Erythroblast (primary cell): ENCODE measurements around the gene SCNN1B.

Experiments used
- DNase-seq, 2 experiments: peaks; one replicate each; lab custom pipeline; 2025; lab: John Stamatoyannopoulos, UW
- GATA1 ChIP-seq: IDR thresholded peaks from 2 replicates; pipeline ENCODE4 v1.6.1; 2011; ENCODE audit warnings: low read depth, mild to moderate bottlenecking, control low read depth, low read length, moderate library complexity
- POLR2A ChIP-seq: IDR thresholded peaks from 2 replicates; pipeline ENCODE4 v1.6.1; 2011; ENCODE audit warnings: mild to moderate bottlenecking, low read length

Gene SCNN1B

GRCh38 chr16:23321206-23321875 lies 19.2 kb downstream of the SCNN1B start:
- DNase-seq: no peak
- TF ChIP-seq GATA1: no peak
- TF ChIP-seq POLR2A: no peak

DNA sequence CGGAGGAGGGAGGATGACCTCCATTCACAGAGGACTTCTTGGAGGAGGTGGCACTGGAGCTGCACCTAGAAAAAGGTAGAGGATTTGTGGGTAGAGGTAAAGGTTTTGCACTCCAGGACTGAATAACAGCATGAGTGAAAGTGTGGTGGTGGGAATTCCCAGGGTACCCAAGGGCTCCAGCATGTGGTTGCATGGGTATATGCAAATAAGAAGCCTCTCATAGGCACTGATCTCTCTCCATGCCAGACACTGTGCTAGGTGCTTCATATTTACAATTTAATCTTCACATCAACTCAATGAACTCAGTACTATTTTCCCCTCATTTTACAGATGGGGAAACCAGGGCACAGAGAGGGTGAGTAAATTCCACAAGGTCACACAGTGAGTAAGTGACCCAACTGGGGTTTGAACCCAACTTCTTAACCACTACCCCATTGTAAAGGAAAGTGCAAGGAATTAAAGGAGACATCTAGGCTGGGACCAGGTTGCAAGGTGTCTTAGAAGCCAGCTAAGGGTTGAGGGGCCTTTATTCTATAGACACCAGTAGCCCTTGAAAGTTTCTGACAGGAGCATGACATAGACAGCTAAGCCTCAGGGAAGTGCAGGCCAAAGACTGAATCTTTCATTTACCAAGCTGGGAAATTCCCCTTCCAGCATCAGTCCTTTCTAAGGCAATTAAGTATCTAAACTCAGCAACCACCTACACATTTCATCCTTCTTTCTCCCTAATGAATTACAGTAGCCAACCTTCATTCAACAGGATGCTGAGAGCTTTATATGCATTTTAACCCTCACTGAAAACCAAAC lies 21.3 kb downstream of the SCNN1B start:
- no peak for DNase-seq
- TF ChIP-seq GATA1: no peak
- TF ChIP-seq POLR2A: no peak

DNA sequence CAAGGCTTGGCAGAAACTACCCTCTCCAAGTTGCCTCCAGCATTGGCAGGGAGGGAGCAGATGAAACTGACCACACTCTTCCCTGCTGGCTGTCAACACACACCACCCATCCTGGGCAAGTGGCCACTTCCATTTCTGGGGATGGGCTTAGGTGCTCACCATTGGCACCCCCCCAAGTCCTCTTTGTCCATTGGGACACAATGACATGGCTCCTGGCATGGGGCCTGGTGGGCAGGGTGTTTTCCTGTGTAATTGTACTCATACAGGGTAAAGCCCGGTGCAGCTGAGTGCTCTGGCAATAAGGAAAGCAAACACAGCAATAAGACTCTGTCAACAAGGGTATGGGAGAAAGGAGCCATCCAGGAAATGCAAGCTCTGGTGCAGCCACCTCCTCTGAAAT lies 22.6 kb downstream of the SCNN1B start:
- no peak for TF ChIP-seq GATA1
- TF ChIP-seq POLR2A: no peak

GRCh38 chr16:23327836-23328235 lies 25.7 kb downstream of the SCNN1B start:
- TF ChIP-seq GATA1: no peak
- TF ChIP-seq POLR2A: no peak
- no peak for DNase-seq

More for the DNA sequence above, 22.6 kb downstream of the SCNN1B start:
- no peak for DNase-seq

DNA sequence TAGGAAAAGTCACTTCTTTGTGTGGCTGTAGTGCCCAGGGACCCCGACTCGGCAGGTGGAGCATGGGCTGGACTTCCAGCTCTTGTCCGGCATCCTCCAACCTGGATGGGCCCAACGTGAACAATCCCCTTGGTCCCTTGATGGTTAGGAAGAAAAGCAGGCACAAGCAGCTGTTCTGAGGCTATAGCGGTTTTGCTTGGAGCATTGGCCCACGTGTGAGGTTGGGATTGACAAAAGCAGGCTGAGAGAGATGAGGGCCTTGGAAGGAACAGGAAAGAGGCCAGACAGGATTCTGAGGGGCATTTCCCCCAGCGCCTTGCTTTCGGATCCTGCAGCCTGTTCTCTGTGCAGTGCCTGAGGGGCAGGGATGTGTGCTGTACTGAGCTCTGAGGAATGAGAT lies 28.1 kb downstream of the SCNN1B start:
- no peak for TF ChIP-seq POLR2A
- no peak for TF ChIP-seq GATA1
- DNase-seq: no peak

DNA sequence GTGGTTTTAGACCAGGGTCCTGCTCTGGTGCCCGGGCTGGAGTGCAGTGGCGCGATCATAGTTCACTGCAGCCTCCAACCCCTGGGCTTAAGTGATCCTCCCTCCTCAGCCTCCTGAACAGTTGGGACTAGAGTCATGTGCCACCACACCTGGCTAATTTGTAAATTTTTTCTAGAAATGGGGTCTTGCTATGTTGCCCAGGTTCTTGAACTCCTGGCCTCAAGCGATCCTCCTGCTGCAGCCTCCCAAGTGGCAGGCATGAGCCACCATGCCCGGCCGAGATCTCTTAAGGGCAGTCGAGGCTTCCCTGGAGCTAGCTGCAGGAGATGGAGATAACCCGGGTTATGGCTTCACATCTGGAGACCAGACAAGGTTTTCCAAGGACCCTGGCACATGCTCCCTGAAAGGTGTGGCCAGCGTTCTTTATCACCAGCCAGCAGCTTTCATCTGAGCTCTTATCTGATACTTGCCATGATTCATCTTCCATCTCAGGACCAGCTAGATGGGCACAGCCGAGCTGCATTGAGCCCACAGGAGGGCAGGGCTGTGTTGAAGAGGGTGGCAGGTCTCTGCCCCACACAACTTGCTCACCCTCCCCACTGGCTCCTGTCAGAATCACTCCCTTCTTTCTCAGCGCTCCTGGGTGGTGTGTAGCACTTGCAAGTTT lies 28.6 kb downstream of the SCNN1B start:
- DNase-seq: peak; percentile 55 to 85
- TF ChIP-seq GATA1 (no peak), POLR2A (no peak)

DNA sequence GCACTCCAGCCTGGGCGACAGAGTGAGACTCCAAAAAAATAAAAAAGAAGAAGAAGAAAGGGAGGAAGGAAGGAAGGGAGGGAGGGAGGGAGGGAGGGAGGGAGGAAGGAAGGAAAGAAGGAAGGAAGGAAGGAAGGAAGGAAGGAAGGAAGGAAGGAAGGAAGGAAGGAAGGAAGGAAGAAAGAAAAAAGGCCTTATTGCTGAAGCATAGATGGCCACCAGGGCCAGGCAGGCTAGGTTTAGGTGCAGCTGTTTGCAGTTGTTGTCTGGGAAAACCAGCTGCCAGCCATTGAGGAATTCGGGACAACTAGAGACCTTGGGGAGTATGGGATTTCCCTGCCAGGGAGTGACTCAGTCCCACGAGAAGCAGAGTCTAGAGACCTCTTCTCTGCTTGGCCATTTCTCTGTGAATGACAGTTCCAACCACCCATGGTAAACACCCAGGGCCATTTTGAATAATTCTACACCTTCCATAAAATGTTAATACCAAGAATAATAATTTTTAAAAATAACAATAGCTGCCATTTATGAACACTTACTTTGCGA lies 31.0 kb downstream of the SCNN1B start:
- DNase-seq: no peak
- TF ChIP-seq GATA1: no peak
- no peak for TF ChIP-seq POLR2A

DNA sequence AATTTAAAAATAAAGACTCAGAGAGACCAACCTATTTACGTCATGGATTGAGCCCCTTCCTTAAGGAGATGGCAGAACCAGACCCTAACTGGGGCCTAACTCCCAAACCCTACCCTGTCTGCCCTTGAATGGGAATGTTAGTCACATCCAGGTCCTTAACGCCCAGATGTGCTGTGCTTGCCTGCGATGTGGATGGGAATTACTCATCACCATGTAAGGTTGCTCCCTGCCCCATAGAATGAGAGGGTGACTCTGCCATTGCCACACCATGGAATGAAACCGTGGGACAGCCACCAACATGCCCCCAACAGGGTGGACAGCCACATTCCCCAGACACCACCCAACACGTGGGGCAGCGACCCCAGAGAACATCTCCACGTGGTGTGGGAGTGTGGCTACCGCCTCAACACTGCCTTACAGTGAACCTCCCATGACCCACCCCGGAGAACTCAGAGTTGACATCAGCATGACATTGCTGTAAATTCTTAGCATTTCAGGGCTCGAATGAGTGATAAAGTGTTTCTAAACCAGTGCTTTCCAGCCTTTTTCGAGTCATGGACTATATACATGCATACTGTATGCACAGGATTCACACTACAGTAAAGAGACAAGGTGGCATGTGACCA lies 31.8 kb downstream of the SCNN1B start:
- TF ChIP-seq POLR2A (no peak), GATA1 (no peak)

GRCh38 chr16:23334457-23334853 lies 32.4 kb downstream of the SCNN1B start:
- no peak for TF ChIP-seq POLR2A
- no peak for TF ChIP-seq GATA1
- no peak for DNase-seq

More for the DNA sequence above, 31.8 kb downstream of the SCNN1B start:
- DNase-seq: peak in 1 of 2 experiments; percentile 25

DNA sequence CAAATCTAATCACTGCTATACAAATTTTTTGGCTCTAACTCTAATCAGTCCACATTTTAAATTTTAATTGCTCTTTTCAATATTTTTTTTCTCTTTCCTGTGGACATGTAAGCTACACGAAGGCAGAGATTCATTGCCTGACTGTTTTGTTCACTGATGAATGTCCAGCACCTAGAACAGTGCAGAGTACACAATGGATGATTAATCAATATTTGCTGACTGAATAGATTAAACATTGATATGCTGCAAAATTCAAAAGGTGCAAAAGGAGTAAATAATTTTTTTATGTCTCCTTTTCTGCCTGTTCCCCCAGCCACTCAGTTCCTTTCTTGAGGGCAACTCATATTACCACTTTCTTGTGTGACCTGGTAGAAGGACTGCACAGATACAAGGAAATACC lies 32.8 kb downstream of the SCNN1B start:
- DNase-seq: no peak
- TF ChIP-seq GATA1: no peak
- TF ChIP-seq POLR2A: no peak

DNA sequence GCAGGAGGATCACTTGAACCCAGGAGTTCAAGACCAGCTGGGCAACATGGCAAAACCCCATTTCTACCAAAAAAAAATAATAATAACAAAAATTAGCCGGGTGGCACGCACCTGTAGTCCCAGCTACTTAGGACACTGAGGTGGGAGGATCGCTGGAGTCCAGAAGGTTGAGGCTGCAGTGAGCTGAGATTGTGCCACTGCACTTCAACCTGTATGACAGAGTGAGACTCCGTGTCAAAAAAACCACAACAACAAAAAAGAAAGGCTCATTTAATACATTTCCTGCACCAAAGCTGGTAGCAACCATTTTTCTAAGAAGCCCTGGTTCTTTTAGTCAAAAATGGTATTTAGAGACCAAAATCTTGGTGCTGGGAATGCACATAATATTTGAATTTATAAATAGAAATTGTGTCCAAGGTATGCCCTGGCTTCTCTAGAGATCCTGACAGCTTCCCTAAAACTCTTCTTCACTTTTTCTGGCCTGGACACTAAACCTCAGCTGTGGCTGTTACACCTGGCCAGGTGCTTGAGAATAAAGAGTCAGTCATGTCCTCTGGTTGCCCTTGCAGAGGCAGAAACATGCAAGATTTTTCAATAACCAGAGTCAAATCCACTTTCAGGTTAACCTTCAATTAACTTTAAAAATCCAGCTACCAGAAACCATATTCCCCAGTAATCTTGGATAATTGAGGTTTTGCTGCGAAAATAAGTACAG lies 35.9 kb downstream of the SCNN1B start:
- TF ChIP-seq GATA1 (no peak), POLR2A (no peak)
- DNase-seq: no peak

GRCh38 chr16:23339787-23340186 lies 37.7 kb downstream of the SCNN1B start:
- TF ChIP-seq GATA1 (no peak), POLR2A (no peak)
- DNase-seq: no peak
